Measurements from ENCODE around the gene CCER1. TPM values are rescaled to one million over a fixed set of nuclear protein-coding genes. Genes with fewer than 3 reads are reported as not detected.

CCER1 gene
- total RNA-seq, 1 donor from 2014 or later = not detected

DNA sequence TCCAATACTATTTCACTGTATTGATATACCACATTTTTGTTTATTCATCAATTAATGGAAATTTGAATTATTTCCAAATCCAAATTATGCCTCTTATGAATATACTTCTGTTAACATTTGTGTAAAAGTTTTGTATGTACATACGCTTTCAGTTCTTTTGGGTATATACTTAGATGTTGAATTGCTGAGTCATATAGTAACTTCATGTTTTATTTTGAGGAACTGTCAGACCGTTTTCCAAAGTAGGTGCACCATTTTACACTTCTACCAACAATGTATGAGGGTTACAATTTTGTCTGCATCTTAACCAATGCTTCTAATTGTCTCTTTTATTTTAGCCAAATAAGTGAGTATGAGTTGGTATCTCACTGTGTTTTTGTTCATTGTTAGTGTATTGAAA, 10.2 kb upstream of the CCER1 start:
- no peak for DNase-seq

DNA sequence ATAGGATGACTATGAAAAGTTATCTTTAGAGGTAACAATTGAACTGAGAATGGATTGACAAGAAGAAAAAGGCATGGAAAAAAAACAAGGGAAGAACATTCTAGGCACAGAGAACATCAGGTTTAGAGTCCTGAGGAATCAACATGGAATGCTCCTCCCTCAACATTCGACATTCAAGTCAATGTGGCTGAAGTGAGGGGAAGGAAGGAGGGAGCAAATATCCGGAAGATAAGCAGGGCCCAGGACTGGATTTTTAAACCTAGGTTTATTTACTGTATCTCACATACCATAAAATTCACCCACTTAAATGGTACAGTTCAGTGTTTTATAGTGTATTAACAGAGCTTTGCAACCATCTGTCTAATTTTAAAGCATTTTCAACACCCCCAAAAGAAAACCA, 9.6 kb upstream of the CCER1 start:
- no peak for DNase-seq

DNA sequence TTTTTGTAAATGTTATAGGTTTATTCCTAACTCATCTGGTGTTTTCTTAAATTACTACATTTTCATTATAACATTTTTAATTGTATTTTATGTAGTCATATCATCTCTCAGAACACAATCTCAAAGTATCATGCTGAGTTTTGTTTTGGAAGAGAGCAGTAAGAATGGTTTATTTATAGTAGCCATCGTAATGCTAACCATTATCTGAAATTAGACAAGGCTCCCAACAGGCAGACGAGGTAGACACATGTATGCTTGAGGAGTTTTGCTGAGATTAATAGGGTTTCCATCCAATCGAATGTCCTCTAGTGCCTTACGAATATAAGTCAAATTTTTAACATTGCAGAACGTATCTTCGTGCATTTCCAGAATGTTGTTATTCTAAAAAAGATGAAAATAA, 9.0 kb upstream of the CCER1 start:
- no peak for DNase-seq

DNA sequence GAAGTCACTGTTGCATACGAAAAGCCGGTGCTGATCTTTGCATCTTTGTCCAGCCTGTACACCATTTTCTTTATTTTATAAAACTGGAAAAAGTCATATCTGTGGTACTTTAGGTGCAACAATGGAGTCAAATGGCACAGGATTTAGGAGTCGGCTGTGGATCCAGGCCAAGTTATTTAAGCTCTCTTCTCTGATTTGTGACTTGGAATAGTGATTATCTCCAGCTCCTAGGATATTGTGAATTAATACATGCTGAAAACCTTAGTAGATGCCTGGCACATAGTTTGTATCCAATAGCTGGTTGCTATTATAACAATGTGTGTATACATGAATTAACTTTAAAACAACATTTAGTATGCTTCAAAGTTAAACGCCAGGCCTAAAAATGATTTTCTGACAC, 6.2 kb upstream of the CCER1 start:
- DNase-seq = no peak

- peak; percentile 81 for DNase-seq
Measured at GRCh38 chr12:90959538-90960139, 4.7 kb upstream of the CCER1 start.

DNA sequence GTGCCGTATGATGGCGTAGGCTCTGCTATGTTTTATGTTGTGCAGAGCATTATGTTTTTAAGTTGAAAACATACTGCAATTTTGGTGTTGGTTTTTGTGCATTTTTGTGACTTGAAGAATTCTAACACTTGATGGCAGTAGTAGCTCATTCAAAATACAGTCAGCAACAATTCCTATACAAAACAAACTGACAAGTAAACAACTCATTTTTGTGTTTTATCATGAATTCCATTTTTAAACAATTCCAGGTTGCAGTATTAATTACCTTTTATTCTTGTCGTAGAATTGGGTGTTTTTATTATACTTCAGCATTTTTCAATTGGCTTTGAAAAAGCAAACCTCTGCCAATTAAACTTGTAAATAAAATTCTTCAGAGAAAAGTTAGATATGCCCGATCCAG, 4.1 kb upstream of the CCER1 start:
- DNase-seq = peak; percentile 35

DNA sequence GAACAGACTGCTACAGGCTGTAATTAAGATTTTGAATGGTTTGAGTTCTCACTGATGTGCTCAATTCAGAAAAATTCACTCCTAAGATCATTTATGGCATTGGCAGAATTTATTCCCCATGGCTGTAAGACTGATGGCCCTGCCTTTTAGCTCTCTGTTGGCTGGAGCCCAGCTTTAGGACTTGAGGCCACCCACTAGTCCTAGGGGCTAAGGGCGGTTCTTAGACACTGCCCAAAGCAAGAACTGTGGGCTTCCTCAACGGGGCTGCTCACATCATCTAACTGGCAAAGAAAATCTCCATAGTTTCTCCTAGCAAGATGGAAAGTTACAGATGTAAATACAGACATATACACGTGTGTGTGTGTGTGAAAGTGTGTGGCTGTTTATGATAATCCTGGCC, 3.4 kb upstream of the CCER1 start:
- DNase-seq = no peak

GRCh38 chr12:90954428-90954827, 548 bp downstream of the CCER1 start:
- DNase-seq = no peak

DNA sequence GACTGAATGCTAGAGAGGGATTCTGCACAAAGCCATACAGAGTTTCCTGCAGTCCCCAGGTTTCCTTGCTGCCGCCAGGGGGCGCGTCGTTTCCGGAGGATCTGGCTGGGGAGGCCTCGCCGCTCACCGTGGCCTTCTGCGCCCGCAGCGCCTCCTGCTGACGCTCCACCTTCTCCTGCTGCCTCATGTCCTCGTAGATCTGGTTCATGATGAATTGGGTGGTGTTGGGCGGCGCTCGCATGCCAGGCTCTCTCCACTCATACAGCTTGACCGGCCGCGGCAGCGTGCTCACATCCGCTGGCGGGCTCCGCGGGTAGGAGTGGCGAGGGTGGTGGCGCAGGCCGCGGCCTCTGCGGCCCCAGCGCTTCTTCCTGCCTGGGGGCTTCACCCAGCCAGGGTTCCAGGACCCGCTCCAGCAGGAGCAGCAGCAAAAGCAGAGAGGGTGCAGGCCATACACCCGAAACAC, 987 bp downstream of the CCER1 start:
- no peak for DNase-seq

DNA sequence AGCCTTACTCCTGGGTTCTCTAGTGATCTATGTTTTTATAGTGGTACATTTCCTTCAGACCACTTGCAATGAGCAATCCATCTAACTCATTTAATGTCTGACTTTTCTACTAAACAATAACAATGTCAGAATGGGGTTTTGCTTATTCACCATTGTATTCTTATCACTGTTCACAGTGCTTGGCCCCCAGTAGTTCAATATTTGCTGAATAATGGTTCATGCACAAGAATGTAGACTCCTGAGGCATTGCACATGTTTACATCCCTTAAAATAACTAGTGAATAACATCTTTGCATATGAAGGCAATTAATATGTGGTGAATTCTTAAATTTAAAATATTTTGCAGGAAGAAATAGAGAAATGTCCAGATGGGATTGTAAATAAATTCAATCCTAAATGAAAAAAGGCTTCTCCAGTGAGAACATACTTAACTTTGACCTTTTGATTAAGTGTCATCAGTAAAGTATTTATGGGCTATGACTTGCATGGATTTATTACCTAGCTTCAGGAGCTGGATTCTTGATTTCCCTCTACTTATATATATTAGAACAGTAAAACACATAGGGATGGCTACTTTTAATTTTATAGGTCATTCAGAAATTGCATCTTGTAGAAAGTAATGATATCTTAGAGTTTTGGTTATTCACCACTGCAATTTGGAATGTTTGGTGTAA, 3.4 kb downstream of the CCER1 start:
- DNase-seq = no peak

DNA sequence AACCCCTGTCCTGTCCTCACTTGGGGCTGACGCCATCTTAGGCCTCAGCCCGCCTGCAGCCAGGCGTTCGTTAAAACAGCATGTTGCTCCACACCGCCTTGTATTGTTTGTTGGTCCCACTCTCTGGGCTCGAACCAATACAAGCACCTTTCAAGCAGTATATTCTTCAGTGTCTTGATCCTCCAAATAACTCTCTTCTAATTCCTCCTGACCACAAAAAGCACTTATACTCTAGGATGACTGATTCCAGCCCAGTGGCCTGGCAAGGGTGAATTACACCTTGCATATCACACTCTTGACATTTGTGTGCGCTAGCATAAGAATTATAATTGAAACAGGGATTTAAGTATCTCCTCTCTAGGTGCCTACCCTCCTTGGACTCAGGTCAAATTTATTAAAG, 7.1 kb downstream of the CCER1 start:
- no peak for DNase-seq

DNA sequence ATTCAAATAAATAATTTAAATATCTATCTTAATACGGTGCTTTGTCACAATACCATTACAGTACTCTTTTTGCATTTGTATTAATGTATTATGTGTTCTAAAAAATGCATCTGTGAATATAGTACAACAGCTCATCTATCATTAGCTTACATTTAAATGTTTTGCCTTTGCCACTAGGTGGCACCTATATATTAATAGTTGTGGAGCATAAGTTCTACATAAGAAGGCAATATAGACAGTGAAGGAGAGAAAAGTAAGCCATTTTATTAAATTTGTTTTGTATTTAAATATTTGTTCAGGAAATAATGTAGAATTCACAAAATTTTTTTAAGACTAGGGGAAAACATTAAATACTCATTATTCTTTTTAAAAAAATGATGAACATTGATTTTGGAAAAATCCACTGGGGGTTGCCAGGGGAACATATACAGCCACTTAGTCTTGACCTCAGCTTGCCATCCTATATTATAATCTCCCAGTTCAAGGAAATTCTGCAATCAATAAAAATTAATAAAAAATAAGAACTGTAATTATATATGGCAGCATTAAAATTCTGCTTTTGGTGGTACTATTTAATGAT, 9.8 kb downstream of the CCER1 start:
- DNase-seq = peak; percentile 41

DNA sequence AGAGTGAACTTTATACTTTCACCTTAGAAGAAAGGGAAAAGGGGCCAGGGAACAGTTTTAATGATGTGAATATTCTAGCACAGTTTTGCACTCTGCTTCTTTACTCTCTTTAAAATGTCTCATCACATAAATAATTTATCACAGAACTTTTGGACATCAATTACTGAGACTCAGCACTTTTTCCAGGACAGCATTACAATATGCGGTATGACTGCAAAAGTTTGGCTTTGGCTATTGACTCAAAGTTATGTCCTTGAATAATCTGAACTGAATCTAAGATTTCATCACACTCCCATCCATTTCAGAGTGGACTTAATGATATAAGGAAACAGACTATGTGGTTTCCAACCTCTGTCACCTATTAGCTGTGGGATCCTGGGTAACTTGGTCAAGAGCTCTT, 11.7 kb downstream of the CCER1 start:
- no peak for DNase-seq

GRCh38 chr12:90940872-90941499, 14.0 kb downstream of the CCER1 start:
- peak; percentile 61 for DNase-seq

GRCh38 chr12:90939382-90939781, 15.6 kb downstream of the CCER1 start:
- DNase-seq = no peak

- no peak for DNase-seq
Measured at GRCh38 chr12:90938451-90938850, 16.5 kb downstream of the CCER1 start.

DNA sequence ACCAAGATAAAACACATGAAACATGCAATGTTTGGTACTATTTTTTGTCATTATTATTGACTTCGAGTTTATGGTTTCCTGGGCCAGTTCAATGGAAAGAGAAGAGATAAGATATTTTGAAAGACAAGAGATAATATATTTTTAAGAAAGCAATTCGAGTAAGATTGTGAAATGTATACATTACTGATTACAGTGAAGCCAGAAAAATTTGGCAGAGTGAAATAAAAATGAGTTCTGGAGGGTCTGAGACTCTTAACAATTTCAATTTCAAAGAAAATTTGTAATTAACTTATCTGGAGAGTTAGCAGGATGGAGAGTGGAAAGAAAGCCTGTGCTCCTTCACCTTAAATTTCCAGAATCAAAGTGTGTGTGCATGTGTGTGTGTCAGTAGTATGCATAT, 17.3 kb downstream of the CCER1 start:
- no peak for DNase-seq

- DNase-seq = no peak
Measured at GRCh38 chr12:90936230-90937005, 18.6 kb downstream of the CCER1 start.

GRCh38 chr12:90925562-90925961, 29.4 kb downstream of the CCER1 start:
- no peak for DNase-seq

DNA sequence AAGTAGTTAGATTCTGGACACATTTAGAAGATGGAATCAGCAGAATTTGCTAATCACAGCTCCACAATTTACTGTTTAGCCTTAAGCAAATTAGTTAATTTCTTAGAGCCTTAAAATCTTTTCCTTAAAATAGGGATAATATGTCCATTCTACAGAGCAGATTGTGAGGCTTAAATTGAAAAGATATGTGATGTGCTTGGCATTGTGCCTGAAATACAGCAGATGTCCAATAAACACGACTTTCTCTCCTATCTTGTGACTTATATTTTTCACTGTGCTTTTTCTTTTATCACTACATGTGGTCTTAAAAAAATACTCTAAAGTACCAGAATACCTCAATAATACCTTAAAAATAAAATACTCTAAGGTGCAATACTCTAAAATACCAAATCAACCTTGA, 30.6 kb downstream of the CCER1 start:
- no peak for DNase-seq

DNA sequence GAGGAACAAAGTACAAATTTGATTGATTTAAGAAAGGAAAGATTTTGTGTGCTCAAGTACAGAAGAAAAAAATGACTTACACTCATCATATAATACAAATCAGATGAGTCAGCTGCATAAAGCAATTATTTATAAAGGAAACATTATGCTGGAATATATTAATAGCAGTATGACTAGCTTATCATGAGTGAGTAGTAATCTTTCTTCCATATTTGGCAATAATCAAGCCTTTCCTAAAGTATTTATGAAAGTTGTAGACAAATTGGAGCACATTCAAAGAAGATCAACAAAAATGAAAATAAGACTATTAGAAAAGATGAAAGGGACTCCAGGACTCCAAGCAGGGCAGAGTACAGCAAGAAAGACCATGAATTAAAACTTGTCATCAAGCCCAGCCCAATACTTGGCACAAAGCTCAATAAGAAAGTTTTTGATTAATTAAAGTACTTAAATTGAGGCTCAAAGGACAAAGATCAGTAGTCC, 32.8 kb downstream of the CCER1 start:
- DNase-seq = no peak

- DNase-seq = no peak
Measured at GRCh38 chr12:90921536-90921935, 33.4 kb downstream of the CCER1 start.

- no peak for DNase-seq
Measured at GRCh38 chr12:90920222-90920621, 34.8 kb downstream of the CCER1 start.

Measured in tongue (tissue), 2 donors.